Measurements from ENCODE around the gene GNAQ.
"Not testable (repeated sequence)": the region's sequence is repeated elsewhere in the genome, so short reads cannot be mapped to it uniquely, and the experiment has no call there.

Gene GNAQ

GRCh38 chr9:77807281-77807683 lies 224.3 kb downstream of the GNAQ start:
- no peak for DNase-seq

GRCh38 chr9:77806741-77807140 lies 224.9 kb downstream of the GNAQ start:
- DNase-seq: no peak

DNA sequence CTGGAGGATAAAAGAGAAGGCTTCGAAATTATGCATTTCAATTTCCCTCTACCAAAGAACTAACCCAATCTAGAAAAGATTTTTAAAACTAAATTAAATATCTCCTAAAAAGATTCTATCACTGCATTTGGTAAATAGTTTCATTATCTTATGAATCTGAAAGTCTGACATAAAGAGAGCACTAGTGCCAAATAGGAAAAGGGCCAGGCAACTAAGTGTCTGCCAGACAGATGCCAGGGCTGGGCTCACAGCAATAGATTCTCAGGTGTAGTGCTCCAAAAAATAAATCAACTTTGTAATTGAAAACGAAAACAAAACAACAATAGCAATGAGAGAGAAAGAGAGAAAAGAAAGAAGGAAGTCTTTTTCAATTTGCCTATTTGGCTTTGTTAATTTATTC lies 225.8 kb downstream of the GNAQ start:
- no peak for DNase-seq

DNA sequence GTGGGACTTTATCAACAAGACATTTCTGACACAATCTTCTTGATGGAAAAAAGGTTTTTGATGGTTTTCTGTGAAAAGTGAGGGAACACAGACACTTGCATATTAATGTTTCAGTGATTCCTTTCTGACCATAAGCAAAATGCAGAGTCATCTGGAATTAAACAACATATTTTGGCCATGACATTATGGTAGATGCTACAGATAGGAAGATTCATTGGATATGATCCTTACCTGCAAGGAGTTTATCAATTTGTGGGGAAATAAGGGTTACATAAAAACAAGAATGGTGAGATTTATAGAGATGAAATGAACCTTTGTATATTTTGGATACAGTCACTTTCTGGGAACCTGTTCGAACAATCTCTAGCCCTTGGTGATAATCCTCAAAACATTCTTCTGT lies 228.2 kb downstream of the GNAQ start:
- DNase-seq: no peak

GRCh38 chr9:77802515-77803293 lies 228.9 kb downstream of the GNAQ start:
- DNase-seq: no peak

DNA sequence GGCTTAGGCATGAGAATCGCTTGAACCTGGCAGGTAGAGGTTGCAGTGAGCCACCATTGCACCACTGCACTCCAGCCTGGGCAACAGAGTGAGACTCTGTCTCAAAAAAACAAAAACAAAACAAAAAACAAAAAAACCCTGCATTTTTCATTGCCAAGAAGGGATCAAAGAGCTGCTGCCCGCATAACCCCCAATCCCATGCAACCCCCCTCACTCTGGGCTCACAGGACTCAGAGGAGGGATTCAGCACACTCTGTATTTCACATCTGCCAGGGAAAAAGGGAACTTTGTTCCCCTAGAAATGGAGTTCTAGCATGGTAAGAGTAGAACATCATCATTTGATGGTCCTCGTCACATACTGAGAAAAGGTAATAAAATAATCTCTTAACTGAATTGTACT lies 229.5 kb downstream of the GNAQ start:
- DNase-seq: no peak

DNA sequence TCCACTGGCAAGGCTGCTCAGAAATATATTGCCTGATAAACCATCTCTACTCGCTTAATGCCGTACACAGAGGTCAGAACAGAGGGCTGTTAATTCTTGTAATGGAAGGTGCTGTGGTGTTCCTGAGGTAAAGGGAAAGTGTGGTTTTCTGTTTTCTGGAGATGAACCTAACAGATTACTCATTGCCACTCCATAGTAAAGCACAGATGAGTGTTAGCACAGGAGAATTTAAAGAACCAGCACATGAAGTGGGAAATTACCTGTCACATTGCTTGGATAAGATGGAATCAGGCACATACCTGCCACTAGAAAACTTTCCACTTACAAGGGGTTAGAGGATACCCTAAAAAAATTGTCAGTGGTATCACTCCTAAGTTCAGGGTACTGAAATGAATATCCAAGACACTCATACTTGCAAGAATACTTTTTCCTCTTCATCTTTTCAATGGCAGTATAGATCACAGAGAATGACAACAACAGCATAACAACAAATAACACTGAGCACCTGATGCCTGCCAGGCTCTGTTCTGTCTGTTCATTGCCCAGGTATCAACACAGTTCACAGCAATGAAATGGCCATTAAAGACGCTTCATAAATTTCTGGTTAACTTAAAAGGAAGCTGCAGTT lies 230.6 kb downstream of the GNAQ start:
- DNase-seq: no peak

- no peak for DNase-seq
Measured at GRCh38 chr9:77798140-77798539, 233.5 kb downstream of the GNAQ start.

- no peak for DNase-seq
Measured at GRCh38 chr9:77794985-77795384, 236.6 kb downstream of the GNAQ start.

DNA sequence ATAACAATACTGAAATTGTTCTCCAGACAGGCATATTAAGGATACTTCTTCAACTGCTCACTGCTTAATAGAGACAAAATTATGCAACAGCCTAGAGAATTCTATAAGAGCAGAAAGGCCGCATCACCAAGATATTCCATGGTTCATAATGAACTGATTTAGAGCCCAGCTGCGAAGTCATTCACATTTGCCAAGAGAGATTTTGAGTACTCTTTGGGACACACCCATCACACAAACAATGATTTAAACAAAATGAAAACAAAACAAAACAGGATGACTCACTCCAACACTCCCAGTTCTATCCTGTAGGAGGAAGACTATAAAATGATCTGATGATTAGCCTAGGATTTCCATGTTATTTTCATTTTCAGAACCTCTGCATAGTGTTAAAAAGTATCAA lies 237.8 kb downstream of the GNAQ start:
- no peak for DNase-seq

DNA sequence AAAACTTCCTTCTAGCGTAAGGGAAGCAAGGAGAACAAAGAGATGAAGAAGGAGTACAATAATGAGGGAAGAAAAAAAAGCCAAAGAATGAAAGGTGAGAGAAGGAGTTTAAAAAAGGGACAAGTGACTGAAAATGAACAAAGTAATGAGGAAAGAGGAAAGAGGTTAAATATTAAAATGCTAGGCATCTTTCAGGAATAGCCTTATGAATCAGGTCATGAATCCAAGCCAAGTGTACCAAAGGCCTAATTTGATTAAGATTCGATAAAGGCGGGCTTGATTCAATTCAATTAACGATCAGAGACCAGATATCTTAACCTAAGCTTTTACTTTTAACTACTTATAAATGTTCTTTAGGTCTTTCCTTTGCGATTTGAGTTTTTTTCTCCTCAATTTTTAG lies 241.7 kb downstream of the GNAQ start:
- DNase-seq: no peak

DNA sequence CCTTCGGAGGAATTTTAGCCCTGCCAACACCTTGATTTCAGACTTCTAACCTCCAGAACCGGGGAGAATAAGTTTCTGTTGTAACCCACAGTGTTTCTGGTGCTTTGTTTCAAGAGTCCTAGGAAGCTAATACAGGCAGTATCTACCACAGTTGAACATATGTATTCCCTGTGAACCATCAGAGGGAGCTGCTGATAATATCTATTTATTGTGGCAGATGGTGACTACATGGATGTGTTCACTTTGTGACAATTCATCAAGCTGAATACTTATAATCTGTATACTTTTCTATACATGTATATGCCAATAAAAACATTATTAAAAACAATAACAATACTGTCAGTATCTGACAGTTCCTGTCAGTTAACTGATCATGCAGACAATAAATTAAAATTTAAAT lies 246.3 kb downstream of the GNAQ start:
- DNase-seq: no peak

- no peak for DNase-seq
Measured at GRCh38 chr9:77783518-77783917, 248.1 kb downstream of the GNAQ start.

GRCh38 chr9:77779010-77779409 lies 252.6 kb downstream of the GNAQ start:
- no peak for DNase-seq

DNA sequence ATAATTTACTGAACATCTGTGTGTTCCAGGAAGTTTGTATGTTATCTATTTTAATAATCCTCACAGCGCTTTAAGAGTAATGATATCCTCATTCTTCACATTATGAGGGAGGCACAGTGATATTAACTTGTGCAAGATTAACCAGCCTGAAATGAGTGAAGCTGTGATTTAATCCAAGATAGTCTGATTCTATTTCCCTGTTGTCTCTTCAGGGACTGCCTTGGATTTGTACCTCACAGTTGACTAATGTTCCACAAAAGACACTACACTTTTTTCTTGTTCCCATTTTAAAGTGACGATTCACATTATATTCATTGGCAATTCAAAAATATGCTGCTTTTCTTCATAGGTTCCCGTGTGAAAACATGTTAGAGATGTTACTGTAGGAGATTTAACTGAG lies 258.2 kb downstream of the GNAQ start:
- DNase-seq: no peak

DNA sequence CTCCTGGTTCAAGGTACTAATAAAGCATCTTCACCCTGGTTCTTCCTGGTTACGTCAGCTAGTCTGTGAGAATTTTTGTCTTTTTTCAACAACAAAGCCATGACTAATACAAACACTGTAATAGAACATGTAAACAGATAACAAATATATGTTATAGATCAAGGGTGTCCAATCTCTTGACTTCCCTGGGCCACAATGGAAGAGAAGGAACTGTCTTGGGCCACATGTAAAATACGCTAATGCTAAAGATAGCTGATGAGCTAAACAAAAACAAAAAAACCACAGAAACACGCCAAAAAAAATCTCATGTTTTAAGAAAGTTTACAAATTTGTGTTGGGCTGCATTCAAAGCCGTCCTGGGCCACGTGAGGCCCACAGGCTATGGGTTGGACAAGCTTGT lies 259.0 kb downstream of the GNAQ start:
- DNase-seq: no peak

GRCh38 chr9:77771171-77771570 lies 260.4 kb downstream of the GNAQ start:
- DNase-seq: no peak

DNA sequence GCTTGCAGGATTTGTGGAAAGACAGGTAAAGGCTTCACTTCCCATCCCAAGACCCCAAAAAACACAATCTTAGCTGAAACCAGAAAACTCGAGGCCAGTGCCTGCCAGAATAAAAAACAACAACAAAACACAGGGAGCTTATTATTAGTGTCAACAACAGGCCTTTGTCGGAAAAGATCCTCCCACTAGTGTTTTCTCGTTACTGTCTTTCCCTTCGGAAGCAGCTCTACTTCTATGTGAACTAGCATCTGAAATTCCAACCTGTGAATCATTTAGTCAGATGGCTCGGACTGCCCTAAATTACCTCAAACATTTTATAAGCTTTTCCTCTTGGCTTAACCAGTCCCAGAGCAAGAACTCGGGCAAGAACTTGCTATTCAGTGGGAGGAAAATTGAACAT lies 261.3 kb downstream of the GNAQ start:
- DNase-seq: no peak

DNA sequence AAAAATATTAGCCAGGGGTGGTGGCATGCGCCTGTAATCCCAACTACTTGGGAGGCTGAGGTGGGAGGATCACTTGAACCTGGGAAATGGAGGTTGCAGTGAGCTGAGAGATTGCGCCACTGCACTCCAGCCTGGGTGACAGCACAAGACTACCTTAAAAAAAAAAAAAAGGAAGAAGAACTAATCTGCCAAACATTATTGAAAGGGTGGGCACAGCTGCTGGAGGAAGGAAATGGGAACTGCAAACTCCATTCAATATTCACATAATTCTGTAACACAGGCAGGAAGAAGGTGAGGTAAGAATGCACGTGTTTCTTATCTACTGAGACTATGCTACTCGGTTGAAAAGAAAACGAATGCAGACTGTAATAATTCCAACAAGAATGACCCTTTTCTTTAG lies 262.4 kb downstream of the GNAQ start:
- DNase-seq: no peak

GRCh38 chr9:77766587-77766986 lies 265.0 kb downstream of the GNAQ start:
- no peak for DNase-seq

GRCh38 chr9:77765781-77766259 lies 265.8 kb downstream of the GNAQ start:
- DNase-seq: no peak

DNA sequence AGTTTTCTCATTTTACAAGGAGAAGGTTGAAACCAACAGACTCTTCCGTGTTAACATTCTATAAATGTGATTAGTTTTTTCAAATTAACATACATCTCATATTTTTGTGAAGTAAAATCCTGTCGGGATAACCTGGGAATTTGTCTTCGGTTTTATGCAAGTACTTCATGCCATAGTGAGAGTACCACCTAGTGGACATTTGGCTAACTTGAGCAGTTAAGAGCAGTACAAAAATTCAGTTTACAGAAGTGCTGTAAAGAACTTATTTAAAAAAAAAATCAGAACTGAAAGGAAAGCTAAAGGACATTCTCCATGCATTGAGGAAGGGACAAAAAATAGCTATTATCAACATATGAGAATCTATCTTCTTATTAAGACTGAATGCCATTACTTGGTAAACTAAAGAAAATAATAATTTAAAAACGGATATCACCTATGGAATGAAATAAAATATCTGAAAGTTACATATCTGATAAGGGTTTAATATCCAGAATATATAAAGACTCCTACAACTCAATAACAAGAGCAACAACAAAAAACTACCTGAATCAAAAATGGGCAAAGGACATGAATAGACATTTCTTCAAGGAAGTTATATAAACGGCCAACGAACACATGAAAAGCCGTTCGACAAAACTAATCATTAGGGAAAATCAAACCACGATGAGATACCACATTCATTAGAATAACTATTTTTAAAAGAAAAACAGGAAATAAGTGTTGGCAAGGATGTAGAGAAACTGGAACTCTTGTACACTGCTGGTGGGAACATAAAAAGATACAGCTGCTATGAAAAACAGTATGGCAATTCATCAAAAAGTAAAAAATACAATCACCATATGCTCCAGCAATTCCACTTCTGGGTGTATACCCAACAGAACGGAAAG lies 266.5 kb downstream of the GNAQ start:
- no peak for DNase-seq

GRCh38 chr9:77763566-77763965 lies 268.0 kb downstream of the GNAQ start:
- no peak for DNase-seq

- not testable (repeated sequence) for DNase-seq
Measured at GRCh38 chr9:77760919-77761318, 270.7 kb downstream of the GNAQ start.
